Skin of body (tissue), 2 donors: ENCODE measurements around the gene PDZRN4. TPM values are rescaled to one million over a fixed set of nuclear protein-coding genes. Genes with fewer than 3 reads are reported as not detected.
"Not testable (repeated sequence)": the region's sequence is repeated elsewhere in the genome, so short reads cannot be mapped to it uniquely, and the experiment has no call there.

Experiments used
- DNase-seq: peaks from one replicate; lab custom pipeline; 2025; lab: John Stamatoyannopoulos, UW
- total RNA-seq: library from RNA; depleted of rRNA; stranded (reverse); fragments of >200 nt; gene quantifications from one replicate; pipeline ENCODE4 v1.2.3, GENCODE V29; 2014

PDZRN4 gene
- total RNA-seq, 1 donor from 2014 or later = 0.79 TPM

GRCh38 chr12:41280341-41281095 is 92.4 kb downstream of the PDZRN4 start:
- not testable (repeated sequence) for DNase-seq

- not testable (repeated sequence) for DNase-seq
Observed at GRCh38 chr12:41285470-41285869, 97.3 kb downstream of the PDZRN4 start.

- no peak for DNase-seq
Observed at GRCh38 chr12:41286426-41286825, 98.3 kb downstream of the PDZRN4 start.

GRCh38 chr12:41287500-41288141 is 99.5 kb downstream of the PDZRN4 start:
- peak; percentile 13 for DNase-seq

- DNase-seq = no peak
Observed at GRCh38 chr12:41288142-41288811, 100.2 kb downstream of the PDZRN4 start.

- no peak for DNase-seq
Observed at GRCh38 chr12:41289501-41289900, 101.4 kb downstream of the PDZRN4 start.

GRCh38 chr12:41293011-41293410 is 104.9 kb downstream of the PDZRN4 start:
- no peak for DNase-seq

GRCh38 chr12:41293461-41293860 is 105.3 kb downstream of the PDZRN4 start:
- no peak for DNase-seq

GRCh38 chr12:41302979-41303403 is 114.9 kb downstream of the PDZRN4 start:
- no peak for DNase-seq

- no peak for DNase-seq
Observed at GRCh38 chr12:41304526-41304925, 116.4 kb downstream of the PDZRN4 start.

GRCh38 chr12:41310367-41310766 is 122.2 kb downstream of the PDZRN4 start:
- no peak for DNase-seq

GRCh38 chr12:41311883-41312282 is 123.8 kb downstream of the PDZRN4 start:
- no peak for DNase-seq

GRCh38 chr12:41312451-41312850 is 124.3 kb downstream of the PDZRN4 start:
- DNase-seq = not testable (repeated sequence)

GRCh38 chr12:41325336-41325735 is 137.2 kb downstream of the PDZRN4 start:
- no peak for DNase-seq

GRCh38 chr12:41327096-41327895 is 139.2 kb downstream of the PDZRN4 start:
- DNase-seq = no peak

GRCh38 chr12:41333974-41334373 is 145.9 kb downstream of the PDZRN4 start:
- DNase-seq = no peak

- DNase-seq = no peak
Observed at GRCh38 chr12:41334390-41334789, 146.3 kb downstream of the PDZRN4 start.

GRCh38 chr12:41336041-41336549 is 148.0 kb downstream of the PDZRN4 start:
- no peak for DNase-seq

- no peak for DNase-seq
Observed at GRCh38 chr12:41339784-41340183, 151.7 kb downstream of the PDZRN4 start.

- no peak for DNase-seq
Observed at GRCh38 chr12:41344776-41345470, 156.8 kb downstream of the PDZRN4 start.

- no peak for DNase-seq
Observed at GRCh38 chr12:41348198-41348597, 160.1 kb downstream of the PDZRN4 start.
